DND-41 (cell line): ENCODE data around the gene ANK3.

Experiments
- EZH2 ChIP-seq: IDR thresholded peaks from 3 replicates; pipeline ENCODE4 v1.6.1; 2012; ENCODE audit warnings: borderline replicate concordance, low read depth, mild to moderate bottlenecking, moderate library complexity, low read length, inconsistent platforms; ENCODE audit not compliant: severe bottlenecking
- TF ChIP-seq, protein P1 (sequence below): IDR thresholded peaks from 2 replicates; pipeline ENCODE4 v1.5.1; 2012; ENCODE audit warnings: borderline replicate concordance, low read length, moderate library complexity, mild to moderate bottlenecking; ENCODE audit not compliant: poor library complexity, severe bottlenecking; ENCODE audit errors: extremely low read depth

DNA sequence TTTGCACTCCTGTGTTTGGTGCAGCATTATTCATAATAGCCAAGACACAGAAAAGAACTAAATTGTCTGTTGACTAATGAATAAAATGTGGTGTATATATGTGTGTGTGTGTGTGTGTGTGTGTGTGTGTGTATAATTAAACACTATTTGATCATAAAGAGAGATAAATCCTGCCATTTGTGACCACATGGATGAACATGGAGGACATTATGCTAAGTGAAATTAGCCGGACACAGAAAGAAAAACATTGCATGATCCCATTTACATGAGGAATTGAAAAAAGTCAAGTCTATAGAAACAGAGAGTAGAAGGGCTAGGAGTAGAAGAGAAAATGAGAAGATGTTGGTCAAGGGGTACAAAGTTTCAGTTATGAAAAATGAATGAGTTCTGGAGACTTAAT is 85.9 kb downstream of the ANK3 start:
- TF ChIP-seq, protein P1, sequence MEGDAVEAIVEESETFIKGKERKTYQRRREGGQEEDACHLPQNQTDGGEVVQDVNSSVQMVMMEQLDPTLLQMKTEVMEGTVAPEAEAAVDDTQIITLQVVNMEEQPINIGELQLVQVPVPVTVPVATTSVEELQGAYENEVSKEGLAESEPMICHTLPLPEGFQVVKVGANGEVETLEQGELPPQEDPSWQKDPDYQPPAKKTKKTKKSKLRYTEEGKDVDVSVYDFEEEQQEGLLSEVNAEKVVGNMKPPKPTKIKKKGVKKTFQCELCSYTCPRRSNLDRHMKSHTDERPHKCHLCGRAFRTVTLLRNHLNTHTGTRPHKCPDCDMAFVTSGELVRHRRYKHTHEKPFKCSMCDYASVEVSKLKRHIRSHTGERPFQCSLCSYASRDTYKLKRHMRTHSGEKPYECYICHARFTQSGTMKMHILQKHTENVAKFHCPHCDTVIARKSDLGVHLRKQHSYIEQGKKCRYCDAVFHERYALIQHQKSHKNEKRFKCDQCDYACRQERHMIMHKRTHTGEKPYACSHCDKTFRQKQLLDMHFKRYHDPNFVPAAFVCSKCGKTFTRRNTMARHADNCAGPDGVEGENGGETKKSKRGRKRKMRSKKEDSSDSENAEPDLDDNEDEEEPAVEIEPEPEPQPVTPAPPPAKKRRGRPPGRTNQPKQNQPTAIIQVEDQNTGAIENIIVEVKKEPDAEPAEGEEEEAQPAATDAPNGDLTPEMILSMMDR: no peak
- TF ChIP-seq EZH2: no peak
